ENCODE data around the gene WWOX. TPM values are rescaled to one million over a fixed set of nuclear protein-coding genes. Genes with fewer than 3 reads are reported as not detected.

Gene WWOX
- polyA plus RNA-seq, 2 of the 4 experiments (the other 2 are of a cell fraction), result 16.0 to 17.2 TPM

DNA sequence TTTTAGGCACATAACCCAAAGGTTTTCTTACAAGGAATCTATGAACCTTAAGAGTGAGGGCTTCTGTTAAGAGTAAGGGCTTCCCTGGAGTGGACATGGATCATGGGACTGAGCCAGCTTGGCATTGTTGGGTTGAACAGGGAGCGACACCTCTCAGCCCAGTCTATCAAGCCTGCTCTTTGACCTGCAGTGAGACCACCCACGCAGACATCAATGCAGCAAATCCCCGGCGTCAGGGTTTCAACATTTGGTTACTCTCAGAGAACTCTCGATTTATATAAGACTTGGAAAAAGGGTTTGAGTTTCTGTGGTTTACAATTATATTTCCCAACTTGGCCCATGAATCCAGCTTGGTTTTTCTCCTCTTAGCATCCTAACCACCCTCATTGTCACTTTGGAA lies 299.9 kb downstream of the WWOX start:
- WGBS (ENCODE audit: missing lambda C conversion rate), result 76% methylated on average over 5 of the region's 5 CpGs
- no peak overlapping the region for H3K4me3 ChIP-seq
- H3K9me3 ChIP-seq, result no peaks in the 10 kb centered on the region
- no peak overlapping the region for H3K27ac ChIP-seq
- POLR2A ChIA-PET, result no interaction called here
- TF ChIP-seq RAD21 (conservative IDR thresholded peaks at IDR 0.05 in 1 of 2, IDR thresholded peaks at IDR 0.05 in 1 of 2) (no peak), ZNF302 (CRISPR knock-in tag; IDR thresholded peaks at IDR 0.05) (no peak), TFCP2L1 (CRISPR knock-in tag; IDR thresholded peaks at IDR 0.05) (no peak), EHF (CRISPR knock-in tag; IDR thresholded peaks at IDR 0.05) (no peak), SREBF2 (IDR thresholded peaks at IDR 0.05) (no peak), RFX5 (IDR thresholded peaks at IDR 0.05) (no peak), POLR2AphosphoS2 (conservative IDR thresholded peaks at IDR 0.05; ENCODE audit: low read length) (no peak)
- TF ChIP-seq, protein P1, sequence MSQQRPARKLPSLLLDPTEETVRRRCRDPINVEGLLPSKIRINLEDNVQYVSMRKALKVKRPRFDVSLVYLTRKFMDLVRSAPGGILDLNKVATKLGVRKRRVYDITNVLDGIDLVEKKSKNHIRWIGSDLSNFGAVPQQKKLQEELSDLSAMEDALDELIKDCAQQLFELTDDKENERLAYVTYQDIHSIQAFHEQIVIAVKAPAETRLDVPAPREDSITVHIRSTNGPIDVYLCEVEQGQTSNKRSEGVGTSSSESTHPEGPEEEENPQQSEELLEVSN (IDR thresholded peaks at IDR 0.05; ENCODE audit: borderline replicate concordance, low read depth), result no peak
- TF ChIP-seq, protein P2, sequence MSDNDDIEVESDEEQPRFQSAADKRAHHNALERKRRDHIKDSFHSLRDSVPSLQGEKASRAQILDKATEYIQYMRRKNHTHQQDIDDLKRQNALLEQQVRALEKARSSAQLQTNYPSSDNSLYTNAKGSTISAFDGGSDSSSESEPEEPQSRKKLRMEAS (IDR thresholded peaks at IDR 0.05), result no peak
- TF ChIP-seq, protein P3, sequence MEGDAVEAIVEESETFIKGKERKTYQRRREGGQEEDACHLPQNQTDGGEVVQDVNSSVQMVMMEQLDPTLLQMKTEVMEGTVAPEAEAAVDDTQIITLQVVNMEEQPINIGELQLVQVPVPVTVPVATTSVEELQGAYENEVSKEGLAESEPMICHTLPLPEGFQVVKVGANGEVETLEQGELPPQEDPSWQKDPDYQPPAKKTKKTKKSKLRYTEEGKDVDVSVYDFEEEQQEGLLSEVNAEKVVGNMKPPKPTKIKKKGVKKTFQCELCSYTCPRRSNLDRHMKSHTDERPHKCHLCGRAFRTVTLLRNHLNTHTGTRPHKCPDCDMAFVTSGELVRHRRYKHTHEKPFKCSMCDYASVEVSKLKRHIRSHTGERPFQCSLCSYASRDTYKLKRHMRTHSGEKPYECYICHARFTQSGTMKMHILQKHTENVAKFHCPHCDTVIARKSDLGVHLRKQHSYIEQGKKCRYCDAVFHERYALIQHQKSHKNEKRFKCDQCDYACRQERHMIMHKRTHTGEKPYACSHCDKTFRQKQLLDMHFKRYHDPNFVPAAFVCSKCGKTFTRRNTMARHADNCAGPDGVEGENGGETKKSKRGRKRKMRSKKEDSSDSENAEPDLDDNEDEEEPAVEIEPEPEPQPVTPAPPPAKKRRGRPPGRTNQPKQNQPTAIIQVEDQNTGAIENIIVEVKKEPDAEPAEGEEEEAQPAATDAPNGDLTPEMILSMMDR (IDR thresholded peaks at IDR 0.05), result no peak
- CTCF ChIA-PET, result no interaction called here
- FAIRE-seq, result no peak
- DNase-seq (ENCODE audit: low read depth in 1 of 2, low spot score in 1 of 2), result no peak
- ATAC-seq, result no peak
- no peaks in the 10 kb centered on the region for H3K4me1 ChIP-seq
- no peak overlapping the region for H3K4me2 ChIP-seq

DNA sequence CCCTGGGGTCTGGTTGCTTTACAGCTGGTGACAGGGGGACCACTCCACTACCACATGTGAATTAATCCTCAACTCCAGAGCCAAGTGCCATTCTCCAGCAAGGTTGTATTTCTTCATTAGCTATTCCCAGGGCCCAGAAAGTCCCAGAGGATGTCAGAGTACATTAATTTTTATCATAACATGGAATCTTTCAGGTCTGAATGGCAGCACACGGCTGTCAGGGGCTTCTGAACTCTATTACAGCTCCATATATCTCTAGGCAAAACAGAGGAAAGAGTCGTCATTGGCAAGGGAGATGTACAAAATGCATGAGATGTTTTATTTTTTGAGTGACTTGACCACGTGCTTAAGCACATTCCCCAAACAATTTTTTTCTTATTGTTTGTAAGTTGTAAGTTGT lies 303.4 kb downstream of the WWOX start:
- POLR2A ChIA-PET, result no interaction called here
- Histone ChIP-seq H3K4me1 (no peaks in the 10 kb centered on the region), H3K4me2 (no peak overlapping the region), H3K27ac (no peak overlapping the region), H3K9me3 (no peaks in the 10 kb centered on the region), H3K4me3 (no peak overlapping the region)
- FAIRE-seq (no peak), ATAC-seq (no peak), DNase-seq (ENCODE audit: low read depth in 1 of 2, low spot score in 1 of 2) (no peak)
- TF ChIP-seq ZNF302 (CRISPR knock-in tag; IDR thresholded peaks at IDR 0.05) (no peak), USF2 (IDR thresholded peaks at IDR 0.05) (no peak)
- CTCF ChIA-PET, result no interaction called here
- 29% methylated on average over 3 of the region's 3 CpGs for WGBS (ENCODE audit: missing lambda C conversion rate)

GRCh38 chr16:78405040-78405439 lies 305.6 kb downstream of the WWOX start:
- ChIA-PET CTCF (interaction anchor here (1.0 kb wide), 1 partner anchor 9 kb away, joined by 3 read pairs; no protein-coding TSS in a partner anchor), POLR2A (no interaction called here)
- Histone ChIP-seq H3K4me1 (no peaks in the 10 kb centered on the region), H3K9me3 (no peaks in the 10 kb centered on the region), H3K4me2 (no peak overlapping the region), H3K27ac (no peak overlapping the region), H3K4me3 (no peak overlapping the region)
- FAIRE-seq (no peak), DNase-seq (ENCODE audit: low read depth in 1 of 2, low spot score in 1 of 2) (no peak), ATAC-seq (no peak)
- WGBS (ENCODE audit: missing lambda C conversion rate), result 75% methylated on average over 3 of the region's 3 CpGs
- TF ChIP-seq HOXA7 (CRISPR knock-in tag; IDR thresholded peaks at IDR 0.05), result no peak
- TF ChIP-seq, protein P4, sequence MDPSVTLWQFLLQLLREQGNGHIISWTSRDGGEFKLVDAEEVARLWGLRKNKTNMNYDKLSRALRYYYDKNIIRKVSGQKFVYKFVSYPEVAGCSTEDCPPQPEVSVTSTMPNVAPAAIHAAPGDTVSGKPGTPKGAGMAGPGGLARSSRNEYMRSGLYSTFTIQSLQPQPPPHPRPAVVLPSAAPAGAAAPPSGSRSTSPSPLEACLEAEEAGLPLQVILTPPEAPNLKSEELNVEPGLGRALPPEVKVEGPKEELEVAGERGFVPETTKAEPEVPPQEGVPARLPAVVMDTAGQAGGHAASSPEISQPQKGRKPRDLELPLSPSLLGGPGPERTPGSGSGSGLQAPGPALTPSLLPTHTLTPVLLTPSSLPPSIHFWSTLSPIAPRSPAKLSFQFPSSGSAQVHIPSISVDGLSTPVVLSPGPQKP (IDR thresholded peaks at IDR 0.05; ENCODE audit: low read depth, low read length), result no peak
- TF ChIP-seq JUNB (IDR thresholded peaks at IDR 0.05), result no peak
- TF ChIP-seq RCOR1 (IDR thresholded peaks at IDR 0.05; ENCODE audit: low read depth, low read length), result no peak
- no peak for TF ChIP-seq CHD4 (IDR thresholded peaks at IDR 0.05; ENCODE audit: borderline replicate concordance)
- TF ChIP-seq RNF2 (IDR thresholded peaks at IDR 0.05; ENCODE audit: borderline replicate concordance, low read depth), result no peak
- TF ChIP-seq, protein P3 (IDR thresholded peaks at IDR 0.05), result no peak
- no peak for TF ChIP-seq SREBF2 (IDR thresholded peaks at IDR 0.05)
- no peak for TF ChIP-seq FOSL2 (IDR thresholded peaks at IDR 0.05)
- TF ChIP-seq FOSL2 (CRISPR knock-in tag; IDR thresholded peaks at IDR 0.05), result no peak
- TF ChIP-seq EHMT2 (IDR thresholded peaks at IDR 0.05; ENCODE audit: low read depth), result no peak
- no peak for TF ChIP-seq ZC3H11A (IDR thresholded peaks at IDR 0.05)
- TF ChIP-seq USF2 (IDR thresholded peaks at IDR 0.05), result no peak
- TF ChIP-seq EHF (CRISPR knock-in tag; IDR thresholded peaks at IDR 0.05), result no peak
- no peak for TF ChIP-seq SMC3 (IDR thresholded peaks at IDR 0.05)
- TF ChIP-seq FOXS1 (CRISPR knock-in tag; IDR thresholded peaks at IDR 0.05), result no peak
- TF ChIP-seq HOXB5 (CRISPR knock-in tag; IDR thresholded peaks at IDR 0.05), result no peak
